ENCODE results near the gene IL21. TPM values are rescaled to one million over a fixed set of nuclear protein-coding genes. Genes with fewer than 3 reads are reported as not detected.

IL21 gene
- total RNA-seq, 1 experiment from 2014 or later: not detected

- Histone ChIP-seq H3K4me1 (ENCODE audit: insufficient read depth, low read length) (no peaks in the 10 kb centered on the region), H2AFZ (ENCODE audit: low read length) (peak overlapping the region; percentile 96), H3K27ac (ENCODE audit: insufficient read length, low read depth, low read length) (no peak overlapping the region), H3K79me2 (ENCODE audit: insufficient read depth, low read length) (no peaks in the 10 kb centered on the region), H4K20me1 (ENCODE audit: control insufficient read depth, insufficient read depth, insufficient read length) (no peaks in the 10 kb centered on the region), H2BK20ac (ENCODE audit: low read depth, low read length, poor library complexity, severe bottlenecking) (no peak overlapping the region), H3K56ac (ENCODE audit: insufficient read length, low read depth, low read length) (no peak overlapping the region), H3K79me1 (ENCODE audit: insufficient read depth, low read depth, low read length, poor library complexity, severe bottlenecking) (no peaks in the 10 kb centered on the region), H3T11ph (ENCODE audit: low read length) (no peak overlapping the region), H4K8ac (replicated peaks; ENCODE audit: insufficient read length, low read depth, low read length) (no peak overlapping the region), H3K18ac (ENCODE audit: insufficient read length, low read depth, low read length) (no peak overlapping the region), H3K4me2 (ENCODE audit: insufficient read depth, insufficient read length, low read length) (no peak overlapping the region), H2BK12ac (ENCODE audit: insufficient read length, low read depth, low read length) (no peak overlapping the region), H3K4ac (ENCODE audit: low read depth, low read length) (no peak overlapping the region), H2BK5ac (ENCODE audit: insufficient read length, low read length) (no peak overlapping the region), H3K14ac (ENCODE audit: insufficient read depth, low read length) (no peak overlapping the region), H2BK15ac (ENCODE audit: low read depth, low read length) (0 out of 2 replicates have a peak overlapping the region, but pooled peaks have one; percentile 93), H3K9ac (ENCODE audit: extremely low read depth, insufficient read length, low read length) (no peak overlapping the region), H3K27me3 (ENCODE audit: insufficient read depth, low read length) (no peaks in the 10 kb centered on the region), H3K9me3 (ENCODE audit: control insufficient read depth, low read depth, low read length) (no peaks in the 10 kb centered on the region), H3K23me2 (ENCODE audit: insufficient read length, low read depth, low read length, poor library complexity, severe bottlenecking) (no peaks in the 10 kb centered on the region), H3K23ac (ENCODE audit: insufficient read length, low read depth, low read length) (no peak overlapping the region), H4K5ac (ENCODE audit: insufficient read length, low read depth, low read length) (no peak overlapping the region), H4K91ac (ENCODE audit: insufficient read length, low read depth, low read length) (no peak overlapping the region), H2AK5ac (ENCODE audit: insufficient read length, low read length) (no peak overlapping the region), H2BK120ac (ENCODE audit: low read depth, low read length, poor library complexity, severe bottlenecking) (no peak overlapping the region)
- no CpG with 5 or more reads among the region's 2 CpGs for WGBS (ENCODE audit: extremely low coverage, insufficient read length, low lambda C conversion rate)
- H3K27me3 Mint-ChIP-seq (ENCODE audit: low read depth): peaks cover 3% of the 10 kb centered on the region
- peaks cover 1 to 18% (median 9%) of the 10 kb centered on the region in 3 experiments; a peak in 6 of 7 replicates for H3K36me3 Mint-ChIP-seq (ENCODE audit: insufficient read depth in 1 of 3, low read depth in 3 of 3)
- H3K4me3 Mint-ChIP-seq: no peak overlapping the region
- DNase-seq: no peak
- H3K27ac Mint-ChIP-seq: no peak overlapping the region
- TF ChIP-seq CTCF (conservative IDR thresholded peaks at IDR 0.05): no peak
- H3K9me3 Mint-ChIP-seq: peaks cover 20 to 26% of the 10 kb centered on the region in 2 experiments
- H3K4me1 Mint-ChIP-seq: no peaks in the 10 kb centered on the region
Measured at GRCh38 chr4:122577189-122577553, 43.7 kb downstream of the IL21 start.

Measured in H9 (cell line).